ENCODE results near the gene CLPTM1. TPM values are rescaled to one million over a fixed set of nuclear protein-coding genes. Genes with fewer than 3 reads are reported as not detected.

The CLPTM1 gene
- total and polyA plus RNA-seq, 3 donors from 2014 or later: 179 to 204 (median 198) TPM

GRCh38 chr19:44975444-44975843, 20.3 kb downstream of the CLPTM1 start:
- Histone ChIP-seq H3K4me3 (no peak overlapping the region), H3K36me3 (ENCODE audit: low read depth, missing control alignments) (no peaks in the 10 kb centered on the region), H3K27ac (no peak overlapping the region), H3K9me3 (no peaks in the 10 kb centered on the region), H3K27me3 (no peaks in the 10 kb centered on the region), H3K4me1 (no peaks in the 10 kb centered on the region)
- TF ChIP-seq, protein P1, sequence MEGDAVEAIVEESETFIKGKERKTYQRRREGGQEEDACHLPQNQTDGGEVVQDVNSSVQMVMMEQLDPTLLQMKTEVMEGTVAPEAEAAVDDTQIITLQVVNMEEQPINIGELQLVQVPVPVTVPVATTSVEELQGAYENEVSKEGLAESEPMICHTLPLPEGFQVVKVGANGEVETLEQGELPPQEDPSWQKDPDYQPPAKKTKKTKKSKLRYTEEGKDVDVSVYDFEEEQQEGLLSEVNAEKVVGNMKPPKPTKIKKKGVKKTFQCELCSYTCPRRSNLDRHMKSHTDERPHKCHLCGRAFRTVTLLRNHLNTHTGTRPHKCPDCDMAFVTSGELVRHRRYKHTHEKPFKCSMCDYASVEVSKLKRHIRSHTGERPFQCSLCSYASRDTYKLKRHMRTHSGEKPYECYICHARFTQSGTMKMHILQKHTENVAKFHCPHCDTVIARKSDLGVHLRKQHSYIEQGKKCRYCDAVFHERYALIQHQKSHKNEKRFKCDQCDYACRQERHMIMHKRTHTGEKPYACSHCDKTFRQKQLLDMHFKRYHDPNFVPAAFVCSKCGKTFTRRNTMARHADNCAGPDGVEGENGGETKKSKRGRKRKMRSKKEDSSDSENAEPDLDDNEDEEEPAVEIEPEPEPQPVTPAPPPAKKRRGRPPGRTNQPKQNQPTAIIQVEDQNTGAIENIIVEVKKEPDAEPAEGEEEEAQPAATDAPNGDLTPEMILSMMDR (IDR thresholded peaks at IDR 0.05): no peak
- TF ChIP-seq POLR2A (IDR thresholded peaks at IDR 0.05): no peak
- 91 to 94% methylated on average over 4 of the region's 4 CpGs for WGBS, 2 donors
- no peak for DNase-seq
- intact Hi-C loops (cut with DNase I; ENCODE audit: low total_unique reads): no loop called here

DNA sequence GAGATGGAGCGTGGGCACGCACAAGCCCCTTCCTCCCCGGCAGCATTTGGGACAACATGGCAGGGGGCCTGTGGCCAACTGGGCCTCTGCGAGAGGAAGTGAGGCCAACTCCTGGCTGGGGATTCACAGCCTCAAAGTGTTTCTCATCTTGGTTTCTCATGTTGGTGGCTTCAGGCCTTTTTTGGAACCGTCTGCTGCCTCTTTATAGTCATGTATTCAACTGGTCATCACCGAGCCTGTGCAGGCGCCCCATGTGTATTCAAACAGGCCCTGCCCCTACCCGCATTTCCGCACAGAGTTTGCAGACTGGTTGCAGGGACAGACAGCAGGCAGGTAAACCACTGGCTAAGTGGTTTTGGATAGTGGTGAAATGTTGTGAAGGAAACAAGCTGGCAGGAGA, 28.8 kb downstream of the CLPTM1 start:
- H3K36me3 ChIP-seq (ENCODE audit: low read depth, missing control alignments): no peaks in the 10 kb centered on the region
- TF ChIP-seq, protein P1 (IDR thresholded peaks at IDR 0.05): no peak
- TF ChIP-seq POLR2A (IDR thresholded peaks at IDR 0.05): no peak
- WGBS, 2 donors: 87 to 89% methylated on average over 9 of the region's 9 CpGs
- no peak for DNase-seq
- H3K27ac ChIP-seq: no peak overlapping the region
- no peak overlapping the region for H3K4me3 ChIP-seq
- peaks cover 4% of the 10 kb centered on the region for H3K4me1 ChIP-seq
- intact Hi-C loops (cut with DNase I; ENCODE audit: low total_unique reads): no loop called here
- no peaks in the 10 kb centered on the region for H3K9me3 ChIP-seq
- H3K27me3 ChIP-seq: no peaks in the 10 kb centered on the region

GRCh38 chr19:44985445-44985844, 30.3 kb downstream of the CLPTM1 start:
- Histone ChIP-seq H3K4me3 (no peak overlapping the region), H3K9me3 (no peaks in the 10 kb centered on the region), H3K27me3 (no peaks in the 10 kb centered on the region), H3K36me3 (ENCODE audit: low read depth, missing control alignments) (no peaks in the 10 kb centered on the region), H3K27ac (no peak overlapping the region), H3K4me1 (peaks cover 7% of the 10 kb centered on the region)
- TF ChIP-seq, protein P1 (IDR thresholded peaks at IDR 0.05): no peak
- TF ChIP-seq POLR2A (IDR thresholded peaks at IDR 0.05): no peak
- DNase-seq: no peak
- WGBS, 2 donors: 79 to 83% methylated on average over 2 to 4 of the region's 4 CpGs
- intact Hi-C loops (cut with DNase I; ENCODE audit: low total_unique reads): no loop called here

GRCh38 chr19:44986389-44986788, 31.2 kb downstream of the CLPTM1 start:
- H3K27ac ChIP-seq: no peak overlapping the region
- TF ChIP-seq POLR2A (IDR thresholded peaks at IDR 0.05): no peak
- TF ChIP-seq, protein P1 (IDR thresholded peaks at IDR 0.05): no peak
- no peak overlapping the region for H3K4me3 ChIP-seq
- no peaks in the 10 kb centered on the region for H3K36me3 ChIP-seq (ENCODE audit: low read depth, missing control alignments)
- DNase-seq: no peak
- peaks cover 7% of the 10 kb centered on the region for H3K4me1 ChIP-seq
- WGBS, 2 donors: 88 to 97% methylated on average over 3 to 7 of the region's 7 CpGs
- H3K27me3 ChIP-seq: no peaks in the 10 kb centered on the region
- H3K9me3 ChIP-seq: no peaks in the 10 kb centered on the region
- intact Hi-C loops (cut with DNase I; ENCODE audit: low total_unique reads): no loop called here

GRCh38 chr19:44987148-44987675, 32.0 kb downstream of the CLPTM1 start:
- 84 to 89% methylated on average over 10 to 20 of the region's 20 CpGs for WGBS, 2 donors
- Histone ChIP-seq H3K36me3 (ENCODE audit: low read depth, missing control alignments) (no peaks in the 10 kb centered on the region), H3K4me3 (no peak overlapping the region), H3K9me3 (no peaks in the 10 kb centered on the region), H3K4me1 (peaks cover 7% of the 10 kb centered on the region), H3K27ac (no peak overlapping the region), H3K27me3 (no peaks in the 10 kb centered on the region)
- intact Hi-C loops (cut with DNase I; ENCODE audit: low total_unique reads): no loop called here
- no peak for DNase-seq
- TF ChIP-seq, protein P1 (IDR thresholded peaks at IDR 0.05): no peak
- TF ChIP-seq POLR2A (IDR thresholded peaks at IDR 0.05): no peak

Data from testis (tissue), 3 donors.